ENCODE measurements around the gene PALD1.

- TF ChIP-seq TRIM28 (IDR thresholded peaks at IDR 0.05) (no peak), POLR2AphosphoS5 (IDR thresholded peaks at IDR 0.05; ENCODE audit: control insufficient read depth, insufficient read depth, low read depth, low read length) (no peak), GATA2 (CRISPR knock-in tag; IDR thresholded peaks at IDR 0.05) (no peak)
- TF ChIP-seq, protein P1, sequence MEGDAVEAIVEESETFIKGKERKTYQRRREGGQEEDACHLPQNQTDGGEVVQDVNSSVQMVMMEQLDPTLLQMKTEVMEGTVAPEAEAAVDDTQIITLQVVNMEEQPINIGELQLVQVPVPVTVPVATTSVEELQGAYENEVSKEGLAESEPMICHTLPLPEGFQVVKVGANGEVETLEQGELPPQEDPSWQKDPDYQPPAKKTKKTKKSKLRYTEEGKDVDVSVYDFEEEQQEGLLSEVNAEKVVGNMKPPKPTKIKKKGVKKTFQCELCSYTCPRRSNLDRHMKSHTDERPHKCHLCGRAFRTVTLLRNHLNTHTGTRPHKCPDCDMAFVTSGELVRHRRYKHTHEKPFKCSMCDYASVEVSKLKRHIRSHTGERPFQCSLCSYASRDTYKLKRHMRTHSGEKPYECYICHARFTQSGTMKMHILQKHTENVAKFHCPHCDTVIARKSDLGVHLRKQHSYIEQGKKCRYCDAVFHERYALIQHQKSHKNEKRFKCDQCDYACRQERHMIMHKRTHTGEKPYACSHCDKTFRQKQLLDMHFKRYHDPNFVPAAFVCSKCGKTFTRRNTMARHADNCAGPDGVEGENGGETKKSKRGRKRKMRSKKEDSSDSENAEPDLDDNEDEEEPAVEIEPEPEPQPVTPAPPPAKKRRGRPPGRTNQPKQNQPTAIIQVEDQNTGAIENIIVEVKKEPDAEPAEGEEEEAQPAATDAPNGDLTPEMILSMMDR (IDR thresholded peaks at IDR 0.05 in 2 of 3, conservative IDR thresholded peaks at IDR 0.05 in 1 of 3; ENCODE audit: insufficient read depth in 2 of 3, low read depth in 1 of 3, low read length in 3 of 3), result no peak
Measured at GRCh38 chr10:70444744-70445143, 33.8 kb upstream of the PALD1 start.
